ENCODE data around the gene TMEM217.

DNA sequence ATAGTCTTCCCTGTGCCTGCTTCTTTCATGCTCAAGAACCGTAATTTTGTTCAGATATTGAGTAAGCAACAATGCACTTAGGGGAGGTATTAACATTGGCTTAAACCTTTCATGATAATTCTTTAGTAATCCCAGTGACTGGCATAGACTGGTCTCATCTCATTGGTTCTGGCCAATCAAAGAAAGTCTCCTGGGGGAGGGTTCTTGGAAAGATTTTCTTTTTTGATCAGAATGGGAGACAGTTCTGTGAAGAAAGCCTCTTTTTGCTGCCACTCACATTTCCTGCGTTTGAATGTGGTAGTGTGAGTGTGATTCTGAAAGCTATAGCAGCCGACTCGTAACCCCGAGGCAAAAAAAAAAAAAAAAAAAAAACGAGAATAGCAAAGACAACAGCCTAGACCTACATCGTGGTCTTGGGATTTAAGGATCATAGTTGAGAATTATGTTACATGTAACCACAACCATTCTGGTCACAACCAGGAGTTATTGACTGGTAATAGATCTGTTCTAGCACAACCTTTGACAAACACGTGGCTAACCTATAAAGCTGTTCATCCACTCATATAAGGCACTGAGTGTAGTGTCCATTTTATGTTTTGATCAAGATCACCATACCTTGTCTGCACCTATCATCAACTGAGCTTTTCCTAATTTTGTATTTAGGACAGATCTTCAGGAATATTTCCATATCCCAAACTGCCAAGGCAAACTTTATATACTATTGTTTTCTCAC is 15.1 kb upstream of the TMEM217 start:
- TF ChIP-seq, protein P1, sequence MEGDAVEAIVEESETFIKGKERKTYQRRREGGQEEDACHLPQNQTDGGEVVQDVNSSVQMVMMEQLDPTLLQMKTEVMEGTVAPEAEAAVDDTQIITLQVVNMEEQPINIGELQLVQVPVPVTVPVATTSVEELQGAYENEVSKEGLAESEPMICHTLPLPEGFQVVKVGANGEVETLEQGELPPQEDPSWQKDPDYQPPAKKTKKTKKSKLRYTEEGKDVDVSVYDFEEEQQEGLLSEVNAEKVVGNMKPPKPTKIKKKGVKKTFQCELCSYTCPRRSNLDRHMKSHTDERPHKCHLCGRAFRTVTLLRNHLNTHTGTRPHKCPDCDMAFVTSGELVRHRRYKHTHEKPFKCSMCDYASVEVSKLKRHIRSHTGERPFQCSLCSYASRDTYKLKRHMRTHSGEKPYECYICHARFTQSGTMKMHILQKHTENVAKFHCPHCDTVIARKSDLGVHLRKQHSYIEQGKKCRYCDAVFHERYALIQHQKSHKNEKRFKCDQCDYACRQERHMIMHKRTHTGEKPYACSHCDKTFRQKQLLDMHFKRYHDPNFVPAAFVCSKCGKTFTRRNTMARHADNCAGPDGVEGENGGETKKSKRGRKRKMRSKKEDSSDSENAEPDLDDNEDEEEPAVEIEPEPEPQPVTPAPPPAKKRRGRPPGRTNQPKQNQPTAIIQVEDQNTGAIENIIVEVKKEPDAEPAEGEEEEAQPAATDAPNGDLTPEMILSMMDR (IDR thresholded peaks at IDR 0.05) = no peak
- TF ChIP-seq POLR2A (IDR thresholded peaks at IDR 0.05) = no peak

Data from esophagus squamous epithelium (tissue), 4 donors.